MCF 10A (cell line): ENCODE measurements around the gene IGLON5. TPM values are rescaled to one million over a fixed set of nuclear protein-coding genes. Genes with fewer than 3 reads are reported as not detected.

Source experiments
- BruUV-seq: library from RNA; stranded (reverse); fragments of 400-500 nt; replicated peaks from 2 replicates; lab custom pipeline; 2021; lab: Mats Ljungman, UMichigan
- CTCF ChIA-PET: fragments of 300-600 bp; sonication (Branson Sonifier 250); formaldehyde crosslinking; extraction: SDS; loops from one replicate; lab custom pipeline; 2021; ENCODE audit warnings: antibody characterized with exemption, inconsistent platforms; lab: Yijun Ruan, JAX
- POLR2A ChIA-PET: fragments of 300-600, 350-650 bp; sonication (Branson Sonifier 250); formaldehyde crosslinking; extraction: SDS; loops from one replicate; lab custom pipeline; 2020; ENCODE audit warnings: antibody characterized with exemption, inconsistent platforms; lab: Yijun Ruan, JAX
- DNase-seq: peaks from one replicate; pipeline ENCODE4 v3.0.0-alpha.2; 2018; ENCODE audit not compliant: unreplicated experiment
- H3K27ac Mint-ChIP-seq: one replicate; pipeline ENCODE4 v1.8.0; 2022; ENCODE audit warnings: mild to moderate bottlenecking, low read depth, mixed read lengths; ENCODE audit not compliant: unreplicated experiment
- H3K27me3 Mint-ChIP-seq: one replicate; pipeline ENCODE4 v1.8.0; 2022; ENCODE audit warnings: mixed read lengths; ENCODE audit not compliant: insufficient read depth, unreplicated experiment
- H3K36me3 Mint-ChIP-seq: one replicate; pipeline ENCODE4 v1.8.0; 2022; ENCODE audit warnings: mild to moderate bottlenecking, moderate library complexity, mixed read lengths; ENCODE audit not compliant: insufficient read depth, unreplicated experiment
- H3K4me1 Mint-ChIP-seq: one replicate; pipeline ENCODE4 v1.8.0; 2022; ENCODE audit warnings: mixed read lengths; ENCODE audit not compliant: insufficient read depth, unreplicated experiment
- H3K4me3 Mint-ChIP-seq: one replicate; pipeline ENCODE4 v1.8.0; 2022; ENCODE audit warnings: mild to moderate bottlenecking, moderate library complexity, mixed read lengths; ENCODE audit not compliant: unreplicated experiment
- H3K9me3 Mint-ChIP-seq: one replicate; pipeline ENCODE4 v1.8.0; 2022; ENCODE audit warnings: mixed read lengths; ENCODE audit not compliant: unreplicated experiment
- intact Hi-C: fragments of 100-400 bp; cut with micrococcal nuclease; formaldehyde crosslinking; loops from 2 replicates; pipeline ENCODE4 v1.14.1; 2022
- total RNA-seq: library from RNA; stranded (reverse); gene quantifications from 2 replicates; pipeline ENCODE4 v1.2.3, GENCODE V29; 2022
- TF ChIP-seq, protein P1 (sequence below): fragments of 200-600 bp; IDR thresholded peaks from one replicate; pipeline ENCODE4 v1.8.0; 2022; ENCODE audit warnings: antibody characterized with exemption, mild to moderate bottlenecking; ENCODE audit not compliant: unreplicated experiment

Gene IGLON5
- total RNA-seq, 1 experiment from 2014 or later = not detected

DNA sequence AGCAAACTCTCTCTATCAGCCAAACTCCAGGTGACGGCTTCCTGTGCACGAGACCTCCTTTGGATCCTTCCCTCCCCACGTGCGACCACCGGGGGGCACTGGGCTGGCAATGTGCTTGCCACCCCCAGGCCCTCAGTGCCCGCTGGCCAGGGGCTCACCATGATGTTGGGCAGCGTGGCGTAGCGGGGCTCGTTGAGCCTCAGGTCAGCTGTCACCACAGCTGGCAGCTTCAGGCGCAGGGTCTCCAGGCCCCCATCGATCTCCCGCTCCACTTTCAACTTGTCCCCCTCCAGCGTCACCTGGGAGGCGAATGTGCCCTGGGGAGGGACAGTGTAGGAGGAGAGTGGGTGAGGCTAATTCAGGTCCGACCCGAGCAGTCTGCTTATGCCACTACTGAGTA is 35.3 kb downstream of the IGLON5 start:
- Mint-ChIP-seq H3K27me3 (no peaks in the 10 kb centered on the region), H3K9me3 (no peaks in the 10 kb centered on the region), H3K4me3 (no peak overlapping the region), H3K4me1 (no peaks in the 10 kb centered on the region), H3K36me3 (peaks cover 22% of the 10 kb centered on the region), H3K27ac (no peak overlapping the region)
- TF ChIP-seq, protein P1, sequence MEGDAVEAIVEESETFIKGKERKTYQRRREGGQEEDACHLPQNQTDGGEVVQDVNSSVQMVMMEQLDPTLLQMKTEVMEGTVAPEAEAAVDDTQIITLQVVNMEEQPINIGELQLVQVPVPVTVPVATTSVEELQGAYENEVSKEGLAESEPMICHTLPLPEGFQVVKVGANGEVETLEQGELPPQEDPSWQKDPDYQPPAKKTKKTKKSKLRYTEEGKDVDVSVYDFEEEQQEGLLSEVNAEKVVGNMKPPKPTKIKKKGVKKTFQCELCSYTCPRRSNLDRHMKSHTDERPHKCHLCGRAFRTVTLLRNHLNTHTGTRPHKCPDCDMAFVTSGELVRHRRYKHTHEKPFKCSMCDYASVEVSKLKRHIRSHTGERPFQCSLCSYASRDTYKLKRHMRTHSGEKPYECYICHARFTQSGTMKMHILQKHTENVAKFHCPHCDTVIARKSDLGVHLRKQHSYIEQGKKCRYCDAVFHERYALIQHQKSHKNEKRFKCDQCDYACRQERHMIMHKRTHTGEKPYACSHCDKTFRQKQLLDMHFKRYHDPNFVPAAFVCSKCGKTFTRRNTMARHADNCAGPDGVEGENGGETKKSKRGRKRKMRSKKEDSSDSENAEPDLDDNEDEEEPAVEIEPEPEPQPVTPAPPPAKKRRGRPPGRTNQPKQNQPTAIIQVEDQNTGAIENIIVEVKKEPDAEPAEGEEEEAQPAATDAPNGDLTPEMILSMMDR = no peak
- ChIA-PET POLR2A (no interaction called here), CTCF (interaction anchor here (1.1 kb wide), 1 partner anchor 378 kb away, joined by 3 read pairs; no protein-coding TSS in a partner anchor)
- intact Hi-C loops = no loop called here
- no TSS peak for BruUV-seq
- no peak for DNase-seq

DNA sequence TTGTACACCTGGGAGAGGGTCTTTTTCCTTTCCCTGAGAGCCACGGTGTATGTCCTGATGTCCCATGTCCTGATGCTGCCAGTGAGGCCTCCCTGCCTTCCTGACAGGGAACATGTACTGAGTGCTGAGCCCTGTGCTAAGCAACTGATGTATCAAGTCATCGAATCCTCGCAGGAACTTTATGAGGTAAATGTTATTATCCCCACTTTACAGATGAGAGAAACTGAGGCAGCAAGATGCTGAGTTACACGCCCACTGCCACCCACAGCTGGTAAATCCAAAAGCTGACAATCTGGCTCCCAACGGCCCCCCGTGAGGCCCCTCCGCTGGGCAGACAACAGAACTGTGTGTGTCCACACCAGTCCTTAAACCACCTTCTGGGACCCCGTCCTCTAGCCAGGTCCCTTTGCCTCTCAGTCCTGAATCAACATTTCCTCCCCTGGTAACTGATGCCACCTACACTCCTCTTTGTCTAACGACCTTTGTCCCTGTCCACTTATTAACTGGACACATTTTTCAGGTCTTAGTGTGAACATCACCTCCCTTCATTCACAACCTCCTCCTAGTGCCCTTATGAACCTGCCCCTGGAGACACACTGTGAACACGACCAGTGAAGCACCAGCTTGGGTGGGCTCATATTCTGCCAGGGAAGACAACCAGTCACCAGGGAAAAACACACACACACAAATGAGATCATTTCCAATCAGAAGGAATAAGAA is 35.9 kb downstream of the IGLON5 start:
- intact Hi-C loops = no loop called here
- Mint-ChIP-seq H3K9me3 (no peaks in the 10 kb centered on the region), H3K4me3 (no peak overlapping the region), H3K36me3 (peaks cover 22% of the 10 kb centered on the region), H3K27ac (no peak overlapping the region), H3K4me1 (no peaks in the 10 kb centered on the region), H3K27me3 (no peaks in the 10 kb centered on the region)
- ChIA-PET CTCF (interaction anchor here (0.6 to 1.2 kb wide), 3 partner anchors 50 to 1311 kb away, joined by 3 to 5 read pairs (median 4); no protein-coding TSS in a partner anchor), POLR2A (no interaction called here)
- TF ChIP-seq, protein P1 = no peak
- no TSS peak for BruUV-seq
- no peak for DNase-seq

DNA sequence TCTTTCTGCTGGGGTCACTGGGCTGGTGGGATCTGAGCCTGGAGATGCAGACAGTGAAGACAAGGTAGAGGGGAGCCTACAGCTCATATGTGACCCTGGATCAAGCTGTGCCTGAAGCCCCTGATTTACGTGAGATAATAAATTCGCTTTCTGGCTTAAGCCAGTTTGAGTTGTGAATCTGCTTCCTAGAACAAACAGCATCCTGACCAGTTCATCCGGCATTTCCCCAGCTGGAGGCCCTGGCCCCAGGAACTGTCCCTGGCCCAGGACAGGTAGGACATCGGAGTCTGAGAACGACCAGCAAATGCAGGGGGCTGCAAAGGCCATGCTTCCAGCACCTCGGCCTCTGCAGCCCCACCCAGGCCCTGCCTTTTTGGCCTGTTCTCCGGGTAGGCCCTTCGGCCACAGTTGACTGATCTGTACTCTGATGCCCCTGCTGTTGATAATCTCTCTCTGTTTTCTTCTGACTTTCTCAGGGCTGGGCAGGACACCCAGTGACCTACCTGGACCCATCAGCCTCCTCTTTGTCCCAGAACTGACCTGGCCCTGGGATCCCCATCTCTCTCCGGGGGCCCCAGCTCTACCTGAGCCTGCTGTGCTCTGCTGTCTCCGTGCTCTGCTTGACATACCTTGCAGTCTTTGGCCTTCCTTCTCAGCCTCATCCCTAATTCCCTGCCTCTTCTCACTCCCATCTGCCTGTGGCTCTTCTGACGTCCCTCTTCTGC is 40.0 kb downstream of the IGLON5 start:
- Mint-ChIP-seq H3K4me3 (no peak overlapping the region), H3K9me3 (no peaks in the 10 kb centered on the region), H3K27me3 (no peaks in the 10 kb centered on the region), H3K36me3 (peaks cover 26% of the 10 kb centered on the region), H3K27ac (peak overlapping the region; percentile 61), H3K4me1 (no peaks in the 10 kb centered on the region)
- intact Hi-C loops = no loop called here
- no TSS peak for BruUV-seq
- no peak for DNase-seq
- CTCF ChIA-PET = interaction anchor here (1.1 kb wide), 1 partner anchor 8 kb away, joined by 4 read pairs; no protein-coding TSS in a partner anchor
- TF ChIP-seq, protein P1 = no peak
- POLR2A ChIA-PET = interaction anchor here (1.4 to 2.6 kb wide), 3 partner anchors 8 to 16 kb away, joined by 5 to 9 read pairs (median 8); partner anchors contain the start of gene ETFB

DNA sequence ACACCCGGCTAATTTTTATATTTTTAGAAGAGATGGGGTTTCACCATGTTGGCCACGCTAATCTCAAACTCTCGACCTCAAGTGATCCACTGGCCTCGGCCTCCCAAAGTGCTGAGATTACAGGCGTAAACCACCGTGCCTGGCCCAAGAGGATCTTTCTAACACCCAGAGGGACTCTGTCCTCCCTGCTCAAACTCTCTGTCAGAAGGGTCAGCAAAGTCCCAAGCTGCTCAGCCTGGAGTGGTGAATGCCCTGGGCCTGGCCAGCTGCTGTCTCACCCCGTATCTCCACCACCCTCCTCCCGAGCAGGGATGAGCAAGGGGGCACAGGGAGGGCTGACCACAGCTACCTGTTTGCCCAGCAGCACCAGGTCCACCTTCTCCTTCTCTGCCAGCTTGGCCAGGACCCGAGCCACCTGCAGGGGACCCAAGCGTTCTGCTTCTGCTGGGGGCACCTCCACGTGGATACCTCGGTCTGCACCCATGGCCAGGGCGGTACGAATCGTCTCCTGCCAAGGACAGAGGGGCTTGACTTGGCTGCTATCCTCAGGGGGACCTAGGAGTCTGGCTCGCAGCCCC is 41.4 kb downstream of the IGLON5 start:
- no peak for DNase-seq
- ChIA-PET CTCF (no interaction called here), POLR2A (interaction anchor here (0.7 kb wide), 1 partner anchor 9 kb away, joined by 3 read pairs; no protein-coding TSS in a partner anchor)
- Mint-ChIP-seq H3K4me3 (no peak overlapping the region), H3K36me3 (peaks cover 24% of the 10 kb centered on the region), H3K9me3 (no peaks in the 10 kb centered on the region), H3K4me1 (no peaks in the 10 kb centered on the region), H3K27ac (no peak overlapping the region), H3K27me3 (no peaks in the 10 kb centered on the region)
- TF ChIP-seq, protein P1 = no peak
- intact Hi-C loops = no loop called here
- BruUV-seq = no TSS peak
